Sigmoid colon (tissue), 7 donors: Measurements from ENCODE around the gene BRINP3. TPM values are rescaled to one million over a fixed set of nuclear protein-coding genes. Genes with fewer than 3 reads are reported as not detected.

ENCODE experiments used
- DNase-seq: peaks from one replicate; pipeline ENCODE4 v3.0.0-alpha.2; 2019
- H3K27ac ChIP-seq, 4 donors: fragments of 200-600 bp; sonication (generic); one replicate each; pipeline ENCODE4 v1.5.1; 2016 to 2019; ENCODE audit warnings: mild to moderate bottlenecking in 1 of 4
- H3K27me3 ChIP-seq, 3 donors: fragments of 200-600 bp; sonication (generic); one replicate each; pipeline ENCODE4 v1.5.1; 2019; ENCODE audit warnings: mild to moderate bottlenecking in 1 of 3
- H3K36me3 ChIP-seq, 4 donors: fragments of 200-600 bp; sonication (generic); one replicate each; pipeline ENCODE4 v1.5.1; 2016 to 2019
- H3K4me1 ChIP-seq, 4 donors: fragments of 200-600 bp; sonication (generic); one replicate each; pipeline ENCODE4 v1.5.1; 2017 to 2019
- H3K4me3 ChIP-seq, 4 donors: fragments of 200-600 bp; sonication (generic); one replicate each; pipeline ENCODE4 v1.5.1; 2017 to 2019; ENCODE audit warnings: mild to moderate bottlenecking in 2 of 4, moderate library complexity in 1 of 4
- H3K9me3 ChIP-seq, 4 donors: fragments of 200-600 bp in 3 of 4; sonication (generic) in 3 of 4; one replicate each; pipeline versions ENCODE4 v1.5.1 to v1.6.1; 2013 to 2019
- CTCF ChIP-seq, 4 experiments: fragments of 450-650 bp in 3 of 4; fragments of 200-600 bp in 1 of 4; IDR thresholded peaks; one replicate each; pipeline ENCODE4 v1.5.1; 2016 to 2019; ENCODE audit warnings: antibody characterized with exemption in 4 of 4, mild to moderate bottlenecking in 3 of 4, moderate library complexity in 2 of 4
- EP300 ChIP-seq, 4 donors: sonication (generic); formaldehyde crosslinking; IDR thresholded peaks; one replicate each; pipeline ENCODE4 v1.6.1; 2017; ENCODE audit warnings: antibody characterized with exemption in 4 of 4
- POLR2A ChIP-seq, 2 donors: fragments of 450-650 bp; IDR thresholded peaks; one replicate each; pipeline ENCODE4 v1.6.1; 2016; ENCODE audit warnings: antibody characterized with exemption in 2 of 2, mild to moderate bottlenecking in 2 of 2, moderate library complexity in 2 of 2
- POLR2AphosphoS5 ChIP-seq, 4 donors: sonication (generic); formaldehyde crosslinking; IDR thresholded peaks; one replicate each; pipeline ENCODE4 v1.6.1; 2017; ENCODE audit warnings: antibody characterized with exemption in 4 of 4
- WGBS, 2 donors: extraction: QIAGEN DNeasy Blood & Tissue Kit; methylation state at CpG; one replicate each; pipeline ENCODE4 v1.1.7; 2013; 5-methylcytosine and 5-hydroxymethylcytosine counted together
- intact Hi-C: fragments of 100-400 bp; cut with DNase I; formaldehyde crosslinking; loops from one replicate; pipeline ENCODE4 v1.15.1; 2023
- polyA plus RNA-seq, 3 donors: library from polyadenylated mRNA; stranded (reverse); fragments of 200-250 nt; gene quantifications; one replicate each; pipeline ENCODE4 v1.2.3, GENCODE V29; 2013
- total RNA-seq, 4 donors: library from RNA; depleted of rRNA; stranded (reverse); fragments of >200 nt; gene quantifications; one replicate each; pipeline ENCODE4 v1.1.0, GENCODE V29; 2016
- donor health status: healthy with polysubstance abuse.
- donor health status: Bipolar disorder and iron deficiency.
- donor health status: healthy.

Gene BRINP3
- total and polyA plus RNA-seq, 7 donors = 0.16 to 3.7 (median 2.3) TPM; not detected in 1

DNA sequence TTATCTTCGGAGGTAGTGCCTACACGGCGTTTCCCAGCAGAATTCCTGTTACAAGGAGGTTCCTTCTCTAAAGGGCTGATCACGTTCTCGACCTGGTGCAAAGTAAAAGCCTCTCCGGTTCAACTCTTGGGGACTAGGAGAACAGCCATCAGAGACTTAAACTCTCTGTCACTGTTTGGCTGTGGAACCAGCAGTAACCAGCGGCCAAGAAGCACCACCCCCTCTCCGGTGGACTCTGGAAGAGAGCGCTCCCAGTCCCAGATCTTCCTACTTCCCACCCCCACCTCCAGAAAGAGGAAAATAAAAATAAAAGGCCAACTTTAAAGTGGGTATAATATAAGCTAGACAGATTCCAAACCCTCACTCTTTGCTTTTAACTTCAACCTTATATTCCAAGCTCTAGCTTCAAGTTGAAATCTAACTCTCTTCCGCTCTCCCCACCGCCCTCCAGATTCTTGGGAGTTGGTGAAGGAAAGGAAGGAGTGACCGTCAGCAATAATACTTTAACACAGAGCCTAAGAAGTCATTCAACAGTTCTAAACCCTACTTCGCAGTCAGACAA lies 2.9 kb downstream of the BRINP3 start:
- intact Hi-C loops = no loop called here
- 5 to 14% methylated on average over 13 of the region's 13 CpGs for WGBS, 2 donors
- peaks cover 0 to 26% (median 22%) of the 10 kb centered on the region in 4 donors for H3K4me1 ChIP-seq
- no peak for DNase-seq
- H3K36me3 ChIP-seq = no peaks in the 10 kb centered on the region
- H3K9me3 ChIP-seq = no peaks in the 10 kb centered on the region
- H3K4me3 ChIP-seq = peak overlapping the region in 1 of 4 donors; percentile 16
- H3K27ac ChIP-seq = peak overlapping the region in 1 of 4 donors; percentile 69
- TF ChIP-seq CTCF (IDR thresholded peaks at IDR 0.05) (no peak), POLR2AphosphoS5 (IDR thresholded peaks at IDR 0.05) (no peak), POLR2A (IDR thresholded peaks at IDR 0.05) (no peak), EP300 (IDR thresholded peaks at IDR 0.05) (no peak)
- H3K27me3 ChIP-seq = peaks cover 3 to 52% (median 7%) of the 10 kb centered on the region in 3 donors

DNA sequence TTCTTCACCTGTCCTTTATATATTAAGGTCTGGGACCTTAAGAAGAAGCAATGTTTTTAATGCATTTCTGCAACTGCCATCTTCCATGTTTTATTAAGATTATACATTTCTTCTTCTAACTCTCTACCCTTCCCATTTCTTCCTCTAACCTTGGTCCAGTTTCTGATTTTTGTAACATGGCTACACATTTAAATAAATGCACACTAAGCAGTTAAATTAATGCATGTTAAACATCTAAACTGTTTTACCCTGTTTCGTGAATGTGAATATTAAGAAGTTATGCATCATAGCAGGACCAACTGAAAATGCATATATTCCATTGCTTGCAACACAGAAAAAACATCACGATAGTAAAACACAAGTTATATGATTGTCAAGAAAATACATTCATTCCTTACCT lies 3.7 kb downstream of the BRINP3 start:
- no peak overlapping the region for H3K4me3 ChIP-seq
- no peaks in the 10 kb centered on the region for H3K36me3 ChIP-seq
- WGBS, 2 donors = 14 to 54% methylated on average over 2 of the region's 2 CpGs

DNA sequence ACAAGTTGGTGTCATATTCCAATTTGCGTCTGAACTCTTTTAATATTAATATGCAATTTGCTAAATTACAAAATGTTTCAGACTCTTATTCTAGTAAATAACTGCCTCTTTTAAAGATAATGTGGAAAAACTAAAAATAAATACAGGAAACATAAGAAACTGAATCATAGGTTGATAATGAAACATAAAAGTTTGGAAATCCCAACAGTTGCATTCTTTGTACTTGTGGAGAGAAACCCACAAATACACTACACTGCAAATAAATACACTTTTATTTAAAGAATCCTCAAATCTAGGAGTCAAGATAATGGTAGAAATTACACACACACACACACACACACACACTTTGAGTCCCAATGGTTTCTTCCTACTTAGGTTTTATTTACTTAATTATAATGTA lies 5.2 kb downstream of the BRINP3 start:
- intact Hi-C loops = no loop called here
- TF ChIP-seq POLR2AphosphoS5 (IDR thresholded peaks at IDR 0.05) = no peak
- no peak for TF ChIP-seq POLR2A (IDR thresholded peaks at IDR 0.05)
- TF ChIP-seq CTCF (IDR thresholded peaks at IDR 0.05) = no peak
- TF ChIP-seq EP300 (IDR thresholded peaks at IDR 0.05) = no peak
- 19 to 67% methylated on average over 1 of the region's 1 CpG for WGBS, 2 donors
- Histone ChIP-seq H3K27me3 (peaks cover 0 to 36% (median 3%) of the 10 kb centered on the region in 3 donors), H3K27ac (no peak overlapping the region), H3K36me3 (no peaks in the 10 kb centered on the region), H3K4me1 (peaks cover 0 to 12% (median 9%) of the 10 kb centered on the region in 4 donors), H3K9me3 (no peaks in the 10 kb centered on the region), H3K4me3 (no peak overlapping the region)
- no peak for DNase-seq

More for the DNA sequence above, 3.7 kb downstream of the BRINP3 start:
- intact Hi-C loops = no loop called here
- DNase-seq = no peak
- Histone ChIP-seq H3K27me3 (peaks cover 3 to 51% (median 7%) of the 10 kb centered on the region in 3 donors), H3K9me3 (no peaks in the 10 kb centered on the region), H3K4me1 (peaks cover 0 to 24% (median 22%) of the 10 kb centered on the region in 4 donors), H3K27ac (peak overlapping the region in 1 of 4 donors; percentile 69)
- TF ChIP-seq POLR2A (IDR thresholded peaks at IDR 0.05) (no peak), CTCF (IDR thresholded peaks at IDR 0.05) (no peak), EP300 (IDR thresholded peaks at IDR 0.05) (no peak), POLR2AphosphoS5 (IDR thresholded peaks at IDR 0.05) (no peak)

DNA sequence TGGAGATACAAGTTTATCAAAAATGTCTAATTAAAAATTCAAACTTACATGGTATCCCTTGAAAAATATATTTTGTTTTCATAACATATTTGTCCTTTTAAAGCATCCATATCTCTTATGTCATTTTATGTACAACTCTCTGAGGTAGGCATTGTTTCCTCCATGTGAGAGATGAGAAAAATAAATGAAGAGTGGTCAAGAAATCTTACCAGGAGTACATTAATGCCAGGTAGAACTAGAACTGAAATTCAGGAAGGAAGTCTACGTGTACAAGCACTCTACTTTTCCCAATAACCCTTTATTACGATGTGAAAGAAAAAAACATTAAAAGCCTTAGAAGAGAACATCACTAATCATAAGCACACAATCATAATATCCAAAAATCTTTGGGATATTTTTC lies 5.6 kb downstream of the BRINP3 start:
- H3K27ac ChIP-seq = no peak overlapping the region
- intact Hi-C loops = no loop called here
- H3K9me3 ChIP-seq = no peaks in the 10 kb centered on the region
- H3K4me1 ChIP-seq = peaks cover 0 to 12% (median 8%) of the 10 kb centered on the region in 4 donors
- DNase-seq = no peak
- H3K27me3 ChIP-seq = peaks cover 0 to 31% (median 3%) of the 10 kb centered on the region in 3 donors
- 19 to 53% methylated on average over 2 of the region's 2 CpGs for WGBS, 2 donors
- TF ChIP-seq POLR2A (IDR thresholded peaks at IDR 0.05) (no peak), EP300 (IDR thresholded peaks at IDR 0.05) (no peak), POLR2AphosphoS5 (IDR thresholded peaks at IDR 0.05) (no peak), CTCF (IDR thresholded peaks at IDR 0.05) (no peak)
- no peak overlapping the region for H3K4me3 ChIP-seq
- H3K36me3 ChIP-seq = no peaks in the 10 kb centered on the region

DNA sequence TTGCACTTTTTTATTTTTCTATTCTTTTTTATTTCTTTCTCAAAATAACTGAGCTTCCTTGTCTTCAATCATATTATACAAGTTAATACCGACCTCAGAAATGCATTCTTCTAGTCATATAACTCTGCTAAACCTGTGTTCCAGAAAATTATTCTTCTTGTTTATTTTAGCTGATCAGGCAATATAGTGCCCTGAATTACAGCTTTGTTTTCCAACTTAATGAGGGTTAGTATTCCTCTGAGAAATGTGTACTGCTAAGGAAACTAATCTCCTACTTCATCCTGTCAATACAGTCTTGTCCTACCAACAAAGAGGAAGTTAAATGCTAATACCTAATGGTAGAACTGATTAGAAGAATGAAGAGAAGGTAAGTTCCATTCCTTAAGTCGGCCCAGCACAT lies 13.0 kb downstream of the BRINP3 start:
- H3K27ac ChIP-seq = no peak overlapping the region
- no peaks in the 10 kb centered on the region for H3K36me3 ChIP-seq
- no peaks in the 10 kb centered on the region for H3K9me3 ChIP-seq
- DNase-seq = no peak
- H3K27me3 ChIP-seq = no peaks in the 10 kb centered on the region
- intact Hi-C loops = no loop called here
- H3K4me3 ChIP-seq = no peak overlapping the region
- WGBS, 2 donors = 18 to 50% methylated on average over 2 of the region's 2 CpGs
- TF ChIP-seq POLR2A (IDR thresholded peaks at IDR 0.05) = no peak
- TF ChIP-seq POLR2AphosphoS5 (IDR thresholded peaks at IDR 0.05) = no peak
- TF ChIP-seq CTCF (IDR thresholded peaks at IDR 0.05) = no peak
- no peak for TF ChIP-seq EP300 (IDR thresholded peaks at IDR 0.05)
- H3K4me1 ChIP-seq = no peaks in the 10 kb centered on the region
